H9 (cell line): ENCODE results near the gene L1CAM. TPM values are rescaled to one million over a fixed set of nuclear protein-coding genes. Genes with fewer than 3 reads are reported as not detected.
A peak's percentile ranks its signal among the peaks of the same experiment; 100 is the strongest.

Experiments
- DNase-seq: peaks from one replicate; pipeline ENCODE4 v3.0.0-alpha.2; 2017
- H2AFZ ChIP-seq: one replicate; pipeline ENCODE4 v1.6.1; 2013; ENCODE audit warnings: mild to moderate bottlenecking, low read length, control low read depth, moderate library complexity
- H2AK5ac ChIP-seq: 2 replicates; pipeline ENCODE4 v1.6.1; 2013; ENCODE audit warnings: low read length, control low read depth, mixed read lengths; ENCODE audit not compliant: insufficient read length
- H2BK120ac ChIP-seq: one replicate; pipeline ENCODE4 v1.6.1; 2013; ENCODE audit warnings: low read depth, mild to moderate bottlenecking, low read length, control low read depth, inconsistent platforms; ENCODE audit not compliant: poor library complexity, severe bottlenecking
- H2BK12ac ChIP-seq: 2 replicates; pipeline ENCODE4 v1.6.1; 2013; ENCODE audit warnings: low read length, control low read depth, mixed read lengths, low read depth; ENCODE audit not compliant: insufficient read length
- H2BK15ac ChIP-seq: 2 replicates; pipeline ENCODE4 v1.6.1; 2013; ENCODE audit warnings: low read depth, low read length, control low read depth
- H2BK20ac ChIP-seq: one replicate; pipeline ENCODE4 v1.6.1; 2013; ENCODE audit warnings: low read depth, mild to moderate bottlenecking, low read length, control low read depth, inconsistent platforms; ENCODE audit not compliant: poor library complexity, severe bottlenecking
- H2BK5ac ChIP-seq: 2 replicates; pipeline ENCODE4 v1.6.1; 2013; ENCODE audit warnings: low read length, control low read depth, mixed read lengths; ENCODE audit not compliant: insufficient read length
- H3K14ac ChIP-seq: 2 replicates; pipeline ENCODE4 v1.6.1; 2013; ENCODE audit warnings: low read length, control low read depth; ENCODE audit not compliant: insufficient read depth
- H3K18ac ChIP-seq: 2 replicates; pipeline ENCODE4 v1.6.1; 2013; ENCODE audit warnings: low read depth, mild to moderate bottlenecking, mixed read lengths, low read length, control low read depth; ENCODE audit not compliant: insufficient read length
- H3K23ac ChIP-seq: 2 replicates; pipeline ENCODE4 v1.6.1; 2013; ENCODE audit warnings: low read length, control low read depth, mixed read lengths, low read depth; ENCODE audit not compliant: insufficient read length
- H3K23me2 ChIP-seq: 2 replicates; pipeline ENCODE4 v1.6.1; 2013; ENCODE audit warnings: low read depth, mild to moderate bottlenecking, mixed read lengths, low read length, control low read depth; ENCODE audit not compliant: insufficient read length, poor library complexity, severe bottlenecking
- H3K27ac ChIP-seq: 2 replicates; pipeline ENCODE4 v1.5.1; 2013; ENCODE audit warnings: low read length, control low read depth, mixed read lengths, low read depth; ENCODE audit not compliant: insufficient read length
- H3K27me3 ChIP-seq: 2 replicates; pipeline ENCODE4 v1.6.1; 2013; ENCODE audit warnings: low read length, control low read depth, inconsistent platforms; ENCODE audit not compliant: insufficient read depth
- H3K4ac ChIP-seq: 2 replicates; pipeline ENCODE4 v1.6.1; 2013; ENCODE audit warnings: low read depth, mild to moderate bottlenecking, control low read depth, inconsistent platforms, low read length, moderate library complexity
- H3K4me1 ChIP-seq: 2 replicates; pipeline ENCODE4 v1.6.1; 2013; ENCODE audit warnings: low read length, control low read depth, inconsistent platforms; ENCODE audit not compliant: insufficient read depth
- H3K4me2 ChIP-seq: 2 replicates; pipeline ENCODE4 v1.6.1; 2013; ENCODE audit warnings: low read length, control low read depth, mixed read lengths; ENCODE audit not compliant: insufficient read length, insufficient read depth
- H3K56ac ChIP-seq: 2 replicates; pipeline ENCODE4 v1.6.1; 2013; ENCODE audit warnings: low read depth, mild to moderate bottlenecking, mixed read lengths, low read length, control low read depth; ENCODE audit not compliant: insufficient read length
- H3K79me1 ChIP-seq: 2 replicates; pipeline ENCODE4 v1.6.1; 2013; ENCODE audit warnings: low read depth, mild to moderate bottlenecking, moderate library complexity, low read length, control low read depth, inconsistent platforms; ENCODE audit not compliant: insufficient read depth, poor library complexity, severe bottlenecking
- H3K79me2 ChIP-seq: 2 replicates; pipeline ENCODE4 v1.6.1; 2013; ENCODE audit warnings: low read length, control low read depth, inconsistent platforms; ENCODE audit not compliant: insufficient read depth
- H3K9ac ChIP-seq: 2 replicates; pipeline ENCODE4 v1.6.1; 2013; ENCODE audit warnings: low read length, control low read depth, mixed read lengths; ENCODE audit not compliant: insufficient read length; ENCODE audit errors: extremely low read depth
- H3K9me3 ChIP-seq: one replicate; pipeline ENCODE4 v1.6.1; 2013; ENCODE audit warnings: low read depth, low read length, inconsistent platforms; ENCODE audit not compliant: control insufficient read depth
- H3T11ph ChIP-seq: one replicate; pipeline ENCODE4 v1.6.1; 2013; ENCODE audit warnings: mild to moderate bottlenecking, low read length, control low read depth, inconsistent platforms
- H4K20me1 ChIP-seq: one replicate; pipeline ENCODE4 v1.6.1; 2013; ENCODE audit not compliant: control insufficient read depth, insufficient read length, insufficient read depth
- H4K5ac ChIP-seq: 2 replicates; pipeline ENCODE4 v1.6.1; 2013; ENCODE audit warnings: low read depth, mild to moderate bottlenecking, mixed read lengths, low read length, control low read depth; ENCODE audit not compliant: insufficient read length
- H4K8ac ChIP-seq: replicated peaks from 2 replicates; pipeline ENCODE4 v1.6.1; 2013; ENCODE audit warnings: low read length, control low read depth, mixed read lengths, low read depth; ENCODE audit not compliant: insufficient read length
- H4K91ac ChIP-seq: 2 replicates; pipeline ENCODE4 v1.6.1; 2013; ENCODE audit warnings: low read depth, mild to moderate bottlenecking, moderate library complexity, mixed read lengths, low read length, control low read depth; ENCODE audit not compliant: insufficient read length
- H3K27ac Mint-ChIP-seq, 3 experiments: 2 replicates in 2 of 3; 3 replicates in 1 of 3; pipeline ENCODE4 v1.8.0; 2020 to 2021; ENCODE audit warnings: mixed read lengths in 3 of 3, mild to moderate bottlenecking in 1 of 3, moderate library complexity in 1 of 3
- H3K27me3 Mint-ChIP-seq: 2 replicates; pipeline ENCODE4 v1.8.0; 2021; ENCODE audit warnings: low read depth, mild to moderate bottlenecking, moderate library complexity, mixed read lengths
- H3K36me3 Mint-ChIP-seq, 3 experiments: 2 replicates in 2 of 3; 3 replicates in 1 of 3; pipeline ENCODE4 v1.8.0; 2020 to 2021; ENCODE audit warnings: low read depth in 3 of 3, mixed read lengths in 3 of 3; ENCODE audit not compliant: insufficient read depth in 1 of 3
- H3K4me1 Mint-ChIP-seq, 2 experiments: 2 replicates each; pipeline ENCODE4 v1.8.0; 2020; ENCODE audit warnings: mixed read lengths in 2 of 2
- H3K4me3 Mint-ChIP-seq, 2 experiments: 2 replicates in 1 of 2; 3 replicates in 1 of 2; pipeline ENCODE4 v1.8.0; 2020 to 2021; ENCODE audit warnings: mild to moderate bottlenecking in 2 of 2, mixed read lengths in 2 of 2, moderate library complexity in 1 of 2
- H3K9me3 Mint-ChIP-seq, 2 experiments: 2 replicates in 1 of 2; 3 replicates in 1 of 2; pipeline ENCODE4 v1.8.0; 2020; ENCODE audit warnings: mild to moderate bottlenecking in 2 of 2, mixed read lengths in 2 of 2, moderate library complexity in 1 of 2
- CTCF ChIP-seq: fragments of 200-600 bp; sonication (generic); conservative IDR thresholded peaks from 3 replicates; pipeline ENCODE4 v1.8.0; 2021; ENCODE audit warnings: antibody characterized with exemption, mild to moderate bottlenecking
- WGBS: extraction: QIAGEN DNeasy Blood & Tissue Kit; methylation state at CpG from one replicate; pipeline ENCODE4 v1.1.7; 2013; ENCODE audit warnings: missing lambda C conversion rate, low lambda C conversion rate, mixed read lengths; ENCODE audit not compliant: insufficient read length; ENCODE audit errors: extremely low coverage; 5-methylcytosine and 5-hydroxymethylcytosine counted together
- total RNA-seq: library from RNA; stranded (reverse); gene quantifications from 2 replicates; pipeline ENCODE4 v1.2.1, GENCODE V29; 2021

L1CAM gene
- total RNA-seq, 1 experiment from 2014 or later, result 22.7 TPM

- H2BK20ac ChIP-seq, result no peak overlapping the region
- H3K56ac ChIP-seq, result no peak overlapping the region
- DNase-seq, result no peak
- peaks cover 18 to 27% (median 18%) of the 10 kb centered on the region in 3 experiments for H3K36me3 Mint-ChIP-seq
- no peaks in the 10 kb centered on the region for H3K79me1 ChIP-seq
- no peaks in the 10 kb centered on the region; the same call in none of the 2 replicates for H3K27me3 Mint-ChIP-seq
- H4K8ac ChIP-seq, result no peak overlapping the region
- H3K27me3 ChIP-seq, result no peaks in the 10 kb centered on the region
- H3K9me3 Mint-ChIP-seq, result peaks cover 53 to 69% of the 10 kb centered on the region in 2 experiments
- no peak overlapping the region for H2BK5ac ChIP-seq
- H2BK15ac ChIP-seq, result no peak overlapping the region
- no peak overlapping the region for H4K91ac ChIP-seq
- H3K4me3 Mint-ChIP-seq, result peak overlapping the region; percentile 71 to 83
- H3K18ac ChIP-seq, result no peak overlapping the region
- no peaks in the 10 kb centered on the region for H3K4me1 ChIP-seq
- no peak overlapping the region for H2AK5ac ChIP-seq
- H2BK120ac ChIP-seq, result no peak overlapping the region
- no peak overlapping the region; the same call in 1 of the 2 replicates for H3K14ac ChIP-seq
- H3T11ph ChIP-seq, result no peak overlapping the region
- no peak overlapping the region for H3K23ac ChIP-seq
- H4K20me1 ChIP-seq, result no peaks in the 10 kb centered on the region
- no peak overlapping the region for H2BK12ac ChIP-seq
- H3K9ac ChIP-seq, result no peak overlapping the region
- no peak overlapping the region for H3K27ac ChIP-seq
- H3K4me1 Mint-ChIP-seq, result peaks cover 13 to 34% of the 10 kb centered on the region in 2 experiments
- no CpG with 5 or more reads among the region's 4 CpGs for WGBS
- H3K79me2 ChIP-seq, result no peaks in the 10 kb centered on the region
- peak overlapping the region; percentile 25 for H3K4me2 ChIP-seq
- no peak overlapping the region; a peak in 1 of 7 replicates for H3K27ac Mint-ChIP-seq
- H3K9me3 ChIP-seq, result peaks cover 10% of the 10 kb centered on the region
- TF ChIP-seq CTCF, result no peak
- no peak overlapping the region for H4K5ac ChIP-seq
- no peak overlapping the region for H3K4ac ChIP-seq
- no peak overlapping the region for H2AFZ ChIP-seq
- peaks cover 22% of the 10 kb centered on the region for H3K23me2 ChIP-seq
These were observed 40.5 kb upstream of the L1CAM start for GRCh38 chrX:153926552-153926857.
